CD4-positive, alpha-beta T cell treated with Interferon alpha-2 for 1 hour (primary cell): ENCODE measurements around the gene AGK.

Experiments used
- DNase-seq, 2 donors: peaks; one replicate each; pipeline ENCODE4 v3.0.0-alpha.2; 2020 to 2022

The AGK gene

GRCh38 chr7:141649137-141649864 is 98.1 kb downstream of the AGK start:
- no peak for DNase-seq

GRCh38 chr7:141649865-141650634 is 98.8 kb downstream of the AGK start:
- peak; percentile 22 for DNase-seq

GRCh38 chr7:141651417-141651816 is 100.2 kb downstream of the AGK start:
- DNase-seq, result no peak

GRCh38 chr7:141652691-141653090 is 101.5 kb downstream of the AGK start:
- no peak for DNase-seq

- DNase-seq, result peak; percentile 67 to 78
Measured at GRCh38 chr7:141654551-141654950, 103.3 kb downstream of the AGK start.

GRCh38 chr7:141659501-141659900 is 108.3 kb downstream of the AGK start:
- no peak for DNase-seq

GRCh38 chr7:141660259-141660658 is 109.0 kb downstream of the AGK start:
- peak in 1 of 2 donors; percentile 24 for DNase-seq

- DNase-seq, result no peak
Measured at GRCh38 chr7:141663081-141663849, 112.1 kb downstream of the AGK start.

- no peak for DNase-seq
Measured at GRCh38 chr7:141664450-141664849, 113.2 kb downstream of the AGK start.

- DNase-seq, result no peak
Measured at GRCh38 chr7:141665208-141666035, 114.2 kb downstream of the AGK start.

GRCh38 chr7:141666071-141666470 is 114.9 kb downstream of the AGK start:
- DNase-seq, result no peak

- no peak for DNase-seq
Measured at GRCh38 chr7:141668853-141669252, 117.6 kb downstream of the AGK start.

GRCh38 chr7:141671705-141672496 is 120.7 kb downstream of the AGK start:
- DNase-seq, result no peak

GRCh38 chr7:141673346-141673745 is 122.1 kb downstream of the AGK start:
- DNase-seq, result no peak

GRCh38 chr7:141674171-141674671 is 123.0 kb downstream of the AGK start:
- DNase-seq, result no peak

GRCh38 chr7:141674702-141675101 is 123.5 kb downstream of the AGK start:
- DNase-seq, result no peak

- DNase-seq, result no peak
Measured at GRCh38 chr7:141675436-141676215, 124.4 kb downstream of the AGK start.

GRCh38 chr7:141676618-141677017 is 125.4 kb downstream of the AGK start:
- DNase-seq, result no peak

GRCh38 chr7:141679014-141679413 is 127.8 kb downstream of the AGK start:
- DNase-seq, result no peak

GRCh38 chr7:141685285-141686023 is 134.2 kb downstream of the AGK start:
- no peak for DNase-seq
